NB4 (cell line): ENCODE data around the gene DUSP22.

Experiments
- MYC ChIP-seq: IDR thresholded peaks from 2 replicates; pipeline ENCODE4 v1.6.1; 2011; ENCODE audit warnings: low read depth, low read length
- TF ChIP-seq, protein P1 (sequence below): IDR thresholded peaks from one replicate; pipeline ENCODE4 v1.5.1; 2012; ENCODE audit warnings: low read depth, low read length
- TF ChIP-seq, protein P2 (sequence below): IDR thresholded peaks from 2 replicates; pipeline ENCODE4 v1.6.1; 2011; ENCODE audit warnings: low read depth, low read length

DNA sequence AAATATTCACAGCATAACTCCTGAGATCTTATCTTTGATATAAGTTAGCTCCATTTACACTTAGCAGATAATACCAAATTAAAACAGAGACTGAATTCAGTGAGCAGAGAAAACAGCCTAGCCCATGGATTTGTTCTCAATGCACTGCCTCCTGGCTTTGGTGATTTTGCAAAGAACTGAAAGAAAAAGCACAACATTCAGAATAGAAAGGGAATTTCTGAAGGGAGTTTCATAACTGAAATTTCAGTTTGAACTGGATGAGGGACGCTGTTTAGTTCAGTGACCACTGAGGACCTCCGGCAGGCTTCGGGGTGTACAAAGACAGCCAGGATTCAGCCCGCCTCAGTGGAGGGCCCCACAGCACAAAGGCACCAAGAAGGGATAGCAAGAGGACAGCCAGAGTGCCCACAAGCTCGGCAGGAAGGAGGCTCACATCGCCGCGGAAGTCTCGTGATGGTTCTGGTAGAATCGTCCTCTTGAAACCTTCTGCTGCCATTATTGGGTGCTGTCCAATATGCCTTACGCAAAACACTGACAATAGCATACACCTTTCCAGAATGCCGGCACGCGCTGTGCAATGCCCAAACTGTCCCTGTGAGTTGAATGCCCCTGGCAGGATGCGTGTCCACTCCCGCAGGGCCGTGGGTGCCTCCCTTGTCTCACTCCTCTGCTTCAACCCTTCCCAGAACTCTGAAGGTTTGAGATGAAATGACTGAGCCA lies 89.6 kb downstream of the DUSP22 start:
- TF ChIP-seq, protein P1, sequence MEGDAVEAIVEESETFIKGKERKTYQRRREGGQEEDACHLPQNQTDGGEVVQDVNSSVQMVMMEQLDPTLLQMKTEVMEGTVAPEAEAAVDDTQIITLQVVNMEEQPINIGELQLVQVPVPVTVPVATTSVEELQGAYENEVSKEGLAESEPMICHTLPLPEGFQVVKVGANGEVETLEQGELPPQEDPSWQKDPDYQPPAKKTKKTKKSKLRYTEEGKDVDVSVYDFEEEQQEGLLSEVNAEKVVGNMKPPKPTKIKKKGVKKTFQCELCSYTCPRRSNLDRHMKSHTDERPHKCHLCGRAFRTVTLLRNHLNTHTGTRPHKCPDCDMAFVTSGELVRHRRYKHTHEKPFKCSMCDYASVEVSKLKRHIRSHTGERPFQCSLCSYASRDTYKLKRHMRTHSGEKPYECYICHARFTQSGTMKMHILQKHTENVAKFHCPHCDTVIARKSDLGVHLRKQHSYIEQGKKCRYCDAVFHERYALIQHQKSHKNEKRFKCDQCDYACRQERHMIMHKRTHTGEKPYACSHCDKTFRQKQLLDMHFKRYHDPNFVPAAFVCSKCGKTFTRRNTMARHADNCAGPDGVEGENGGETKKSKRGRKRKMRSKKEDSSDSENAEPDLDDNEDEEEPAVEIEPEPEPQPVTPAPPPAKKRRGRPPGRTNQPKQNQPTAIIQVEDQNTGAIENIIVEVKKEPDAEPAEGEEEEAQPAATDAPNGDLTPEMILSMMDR: no peak
- TF ChIP-seq, protein P2, sequence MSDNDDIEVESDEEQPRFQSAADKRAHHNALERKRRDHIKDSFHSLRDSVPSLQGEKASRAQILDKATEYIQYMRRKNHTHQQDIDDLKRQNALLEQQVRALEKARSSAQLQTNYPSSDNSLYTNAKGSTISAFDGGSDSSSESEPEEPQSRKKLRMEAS: no peak
- TF ChIP-seq MYC: no peak
